Activated T-helper 2 cell treated with anti-CD3 and anti-CD28 coated beads, Interferon-gamma antibody, Interleukin-2, Interleukin-4, amounts not matched to agents 10 μg/mL and 5 μg/mL and 100 μg/mL, durations not matched to agents 14 hours and 24 hours and 36 hours (primary cell): ENCODE data around the gene FAM156B. TPM values are rescaled to one million over a fixed set of nuclear protein-coding genes. Genes with fewer than 3 reads are reported as not detected.
"Not testable (repeated sequence)": the region's sequence is repeated elsewhere in the genome, so short reads cannot be mapped to it uniquely, and the experiment has no call there.

ENCODE experiments used
- DNase-seq: peaks from one replicate; pipeline ENCODE4 v3.0.0; 2021; ENCODE audit warnings: low spot score
- H3K27ac Mint-ChIP-seq: one replicate; pipeline ENCODE4 v1.8.0; 2021; ENCODE audit warnings: mixed read lengths
- H3K27me3 Mint-ChIP-seq: one replicate; pipeline ENCODE4 v1.8.0; 2021; ENCODE audit warnings: low read depth, mixed read lengths
- H3K36me3 Mint-ChIP-seq: one replicate; pipeline ENCODE4 v1.8.0; 2021; ENCODE audit warnings: low read depth, mixed read lengths
- H3K4me1 Mint-ChIP-seq: one replicate; pipeline ENCODE4 v1.8.0; 2021; ENCODE audit warnings: low read depth, mixed read lengths
- H3K4me3 Mint-ChIP-seq: one replicate; pipeline ENCODE4 v1.8.0; 2021; ENCODE audit warnings: low read depth, mild to moderate bottlenecking, moderate library complexity, mixed read lengths
- H3K9me3 Mint-ChIP-seq: one replicate; pipeline ENCODE4 v1.8.0; 2021; ENCODE audit warnings: mixed read lengths
- intact Hi-C: fragments of 100-400 bp; cut with micrococcal nuclease; formaldehyde crosslinking; loops from one replicate; pipeline ENCODE4 v1.15.1; 2023
- total RNA-seq: library from RNA; stranded (reverse); gene quantifications from 2 replicates; pipeline ENCODE4 v1.2.3, GENCODE V29; 2022

FAM156B gene
- total RNA-seq, 1 donor from 2014 or later: 14.5 TPM

DNA sequence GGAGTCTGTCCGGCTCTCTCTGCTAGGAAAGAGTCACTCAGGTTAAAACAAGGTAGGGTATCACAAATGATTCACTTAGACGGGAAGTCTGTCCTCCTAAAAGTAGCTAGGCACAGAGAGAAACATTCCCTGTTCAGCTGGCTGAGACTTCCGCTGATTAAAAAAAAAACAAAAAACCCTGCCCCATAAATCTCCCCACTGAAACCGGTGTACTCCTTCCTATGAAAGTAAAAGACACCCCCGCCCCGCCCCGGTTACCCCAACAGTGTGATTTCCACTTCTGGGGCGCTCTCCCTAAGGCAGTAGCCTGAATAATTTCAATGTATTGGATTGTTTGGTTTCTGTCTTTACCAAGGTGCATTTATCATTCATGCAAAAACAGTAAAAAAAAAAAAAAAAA lies 692 bp upstream of the FAM156B start:
- intact Hi-C loops, H3K36me3 Mint-ChIP-seq, H3K4me3 Mint-ChIP-seq, H3K4me1 Mint-ChIP-seq, H3K27me3 Mint-ChIP-seq, H3K27ac Mint-ChIP-seq, H3K9me3 Mint-ChIP-seq, DNase-seq: not testable (repeated sequence)

DNA sequence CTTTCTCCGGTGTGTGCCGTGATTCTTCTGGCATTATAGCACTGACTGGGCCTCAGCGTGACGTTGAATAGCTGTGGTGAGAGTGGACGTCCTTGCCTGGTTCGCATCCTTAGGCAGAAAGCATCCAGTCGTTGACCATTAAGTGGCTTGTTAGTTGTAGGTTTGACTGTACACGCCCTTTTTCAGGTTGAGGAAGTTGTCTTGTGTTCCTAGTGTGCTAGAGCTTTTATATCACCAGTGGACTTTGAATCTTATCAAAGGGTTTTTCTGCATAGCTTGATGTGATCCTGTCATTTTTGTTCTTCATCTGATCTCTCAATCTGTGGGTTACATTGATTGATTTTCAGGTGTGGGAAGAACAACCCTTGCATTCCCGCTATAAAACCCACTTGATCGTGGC lies 8.4 kb downstream of the FAM156B start:
- not testable (repeated sequence) for H3K27ac Mint-ChIP-seq

DNA sequence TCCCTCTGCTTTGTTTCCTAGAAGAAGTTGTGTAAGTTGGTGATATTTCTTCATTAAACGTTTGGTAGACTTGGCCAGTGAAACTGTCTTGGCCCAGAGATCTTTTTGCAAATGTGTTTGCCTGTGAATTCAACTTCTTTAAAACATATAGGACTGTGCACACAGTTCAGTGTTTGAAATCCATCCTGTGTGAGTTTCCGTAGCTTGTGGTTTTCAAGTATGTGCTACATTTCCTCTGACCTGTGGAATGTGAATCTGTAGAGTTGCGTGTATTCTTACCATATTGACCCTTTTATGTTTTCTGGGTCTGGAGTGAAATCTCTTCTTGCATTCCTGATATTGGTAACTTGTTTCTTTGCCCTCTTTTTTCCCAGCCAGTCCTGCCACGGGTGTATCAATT lies 8.9 kb downstream of the FAM156B start:
- H3K4me1 Mint-ChIP-seq, H3K4me3 Mint-ChIP-seq, H3K27me3 Mint-ChIP-seq, H3K9me3 Mint-ChIP-seq, DNase-seq, H3K27ac Mint-ChIP-seq, intact Hi-C loops, H3K36me3 Mint-ChIP-seq: not testable (repeated sequence)

More for the DNA sequence above, 8.4 kb downstream of the FAM156B start:
- DNase-seq, H3K27me3 Mint-ChIP-seq, H3K4me3 Mint-ChIP-seq, H3K9me3 Mint-ChIP-seq, intact Hi-C loops, H3K36me3 Mint-ChIP-seq, H3K4me1 Mint-ChIP-seq: not testable (repeated sequence)

- DNase-seq, intact Hi-C loops, H3K4me1 Mint-ChIP-seq, H3K36me3 Mint-ChIP-seq, H3K9me3 Mint-ChIP-seq, H3K4me3 Mint-ChIP-seq, H3K27me3 Mint-ChIP-seq, H3K27ac Mint-ChIP-seq: not testable (repeated sequence)
Observed at GRCh38 chrX:52907137-52907536, 10.0 kb downstream of the FAM156B start.

GRCh38 chrX:52907900-52908299 lies 10.8 kb downstream of the FAM156B start:
- H3K4me3 Mint-ChIP-seq, H3K4me1 Mint-ChIP-seq, DNase-seq, intact Hi-C loops, H3K27ac Mint-ChIP-seq, H3K9me3 Mint-ChIP-seq, H3K36me3 Mint-ChIP-seq, H3K27me3 Mint-ChIP-seq: not testable (repeated sequence)

- H3K27me3 Mint-ChIP-seq, DNase-seq, H3K4me1 Mint-ChIP-seq, H3K36me3 Mint-ChIP-seq, intact Hi-C loops, H3K9me3 Mint-ChIP-seq, H3K4me3 Mint-ChIP-seq, H3K27ac Mint-ChIP-seq: not testable (repeated sequence)
Observed at GRCh38 chrX:52909313-52909969, 12.3 kb downstream of the FAM156B start.

DNA sequence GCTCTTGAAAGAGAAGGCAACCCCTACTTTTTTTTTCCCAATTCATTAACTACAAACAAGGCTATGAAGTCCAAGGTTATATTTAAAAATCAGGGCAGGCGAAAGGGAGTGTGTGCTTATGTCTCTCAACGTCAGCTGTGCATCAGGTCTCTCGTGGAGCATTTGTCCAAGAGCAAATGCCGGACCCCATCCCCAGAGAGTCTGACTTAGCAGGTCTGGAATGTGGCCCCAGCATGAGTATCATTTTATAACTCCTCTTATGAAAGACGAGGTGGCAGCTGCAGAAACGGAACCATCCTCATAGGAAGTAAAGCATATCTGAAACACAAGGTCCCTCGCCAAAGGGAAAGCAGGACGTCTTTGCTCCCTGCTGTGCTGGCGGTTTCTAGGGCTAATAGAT lies 16.6 kb downstream of the FAM156B start:
- H3K9me3 Mint-ChIP-seq, H3K27me3 Mint-ChIP-seq, H3K4me3 Mint-ChIP-seq, H3K36me3 Mint-ChIP-seq, H3K27ac Mint-ChIP-seq, intact Hi-C loops, H3K4me1 Mint-ChIP-seq, DNase-seq: not testable (repeated sequence)

DNA sequence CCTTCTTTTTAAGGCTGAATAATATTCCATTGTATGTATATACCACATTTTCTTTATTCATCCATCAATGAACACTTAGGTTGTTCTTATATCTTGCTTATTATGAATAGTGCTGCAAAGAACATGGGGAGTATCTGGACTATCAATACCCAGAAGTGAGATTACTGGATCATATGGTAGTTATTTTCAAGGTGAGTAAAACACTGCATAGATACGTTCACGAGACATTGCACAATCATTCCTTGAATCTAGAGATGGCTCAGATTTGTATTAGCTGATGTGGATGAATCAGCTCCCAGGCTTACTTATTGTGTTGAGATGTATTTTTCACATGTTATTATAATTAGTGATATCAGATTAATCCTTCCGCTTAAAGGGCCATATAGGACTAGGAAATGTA lies 17.6 kb downstream of the FAM156B start:
- H3K36me3 Mint-ChIP-seq, H3K27me3 Mint-ChIP-seq, H3K27ac Mint-ChIP-seq, DNase-seq, H3K9me3 Mint-ChIP-seq, intact Hi-C loops, H3K4me1 Mint-ChIP-seq, H3K4me3 Mint-ChIP-seq: not testable (repeated sequence)

- no peak overlapping the region for H3K4me3 Mint-ChIP-seq
- intact Hi-C loops: no loop called here
- DNase-seq: no peak
- H3K27me3 Mint-ChIP-seq: peaks cover 4% of the 10 kb centered on the region
- no peaks in the 10 kb centered on the region for H3K9me3 Mint-ChIP-seq
- H3K27ac Mint-ChIP-seq: no peak overlapping the region
- peaks cover 18% of the 10 kb centered on the region for H3K4me1 Mint-ChIP-seq
- H3K36me3 Mint-ChIP-seq: no peaks in the 10 kb centered on the region
Observed at GRCh38 chrX:52923781-52924241, 26.7 kb downstream of the FAM156B start.

GRCh38 chrX:52930214-52930613 lies 33.1 kb downstream of the FAM156B start:
- peaks cover 14% of the 10 kb centered on the region for H3K4me1 Mint-ChIP-seq
- H3K9me3 Mint-ChIP-seq, intact Hi-C loops, H3K4me3 Mint-ChIP-seq, H3K36me3 Mint-ChIP-seq, DNase-seq, H3K27ac Mint-ChIP-seq, H3K27me3 Mint-ChIP-seq: not testable (repeated sequence)

- Mint-ChIP-seq H3K27me3 (no peaks in the 10 kb centered on the region), H3K4me3 (no peak overlapping the region), H3K4me1 (peaks cover 6% of the 10 kb centered on the region), H3K36me3 (no peaks in the 10 kb centered on the region), H3K9me3 (no peaks in the 10 kb centered on the region), H3K27ac (no peak overlapping the region)
- no peak for DNase-seq
- intact Hi-C loops: no loop called here
Observed at GRCh38 chrX:52933213-52933612, 36.1 kb downstream of the FAM156B start.

GRCh38 chrX:52933976-52934703 lies 37.0 kb downstream of the FAM156B start:
- Mint-ChIP-seq H3K9me3 (no peaks in the 10 kb centered on the region), H3K27me3 (no peaks in the 10 kb centered on the region), H3K27ac (peak overlapping the region; percentile 92), H3K4me3 (peak overlapping the region; percentile 85), H3K4me1 (peaks cover 5% of the 10 kb centered on the region), H3K36me3 (no peaks in the 10 kb centered on the region)
- no peak for DNase-seq
- intact Hi-C loops: no loop called here

DNA sequence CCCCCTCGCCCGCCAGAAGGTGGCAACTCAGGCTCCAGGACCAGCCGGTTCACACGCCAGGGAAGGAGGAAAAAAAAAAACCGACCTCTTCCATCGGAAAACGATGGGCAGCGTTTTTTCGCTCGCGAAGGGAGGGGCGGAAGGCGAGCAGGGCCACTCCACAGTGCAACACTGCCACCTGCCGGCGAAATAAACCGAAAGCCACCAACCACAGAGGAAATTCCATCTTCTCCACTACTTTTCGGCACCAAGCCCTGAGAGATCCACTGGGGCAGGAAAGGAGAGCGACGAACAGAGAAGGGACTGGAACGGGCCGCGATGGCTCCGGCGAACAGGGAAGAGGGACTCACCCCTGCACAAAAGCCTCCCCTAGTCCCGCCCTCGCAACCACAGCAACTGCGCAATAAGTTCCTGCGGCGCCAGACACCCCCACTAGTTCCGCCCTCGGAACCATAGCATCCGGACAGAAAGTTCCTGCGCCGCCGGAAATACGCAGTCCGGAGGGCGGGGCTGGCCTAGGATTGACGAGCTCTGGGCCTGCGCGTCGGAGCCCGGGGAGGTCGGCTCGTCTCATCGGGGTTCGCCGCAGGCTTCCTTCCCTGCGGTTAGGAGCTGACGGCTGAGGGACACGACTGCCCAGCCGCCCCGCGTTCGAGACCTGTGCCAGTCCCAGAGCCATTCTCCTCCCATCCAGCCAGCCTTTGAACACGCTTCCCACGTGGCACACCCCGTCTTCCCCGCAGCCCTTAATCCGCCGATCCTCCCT lies 37.8 kb downstream of the FAM156B start:
- Mint-ChIP-seq H3K27ac (peak overlapping the region; percentile 92), H3K4me3 (peak overlapping the region; percentile 85)

More for the DNA sequence above, 37.8 kb downstream of the FAM156B start:
- Mint-ChIP-seq H3K4me1 (peaks cover 5% of the 10 kb centered on the region), H3K27me3 (no peaks in the 10 kb centered on the region), H3K36me3 (no peaks in the 10 kb centered on the region), H3K9me3 (no peaks in the 10 kb centered on the region)
- peak; percentile 86 for DNase-seq
- intact Hi-C loops: no loop called here
